ENCODE results near the gene IQCH.

The IQCH gene

DNA sequence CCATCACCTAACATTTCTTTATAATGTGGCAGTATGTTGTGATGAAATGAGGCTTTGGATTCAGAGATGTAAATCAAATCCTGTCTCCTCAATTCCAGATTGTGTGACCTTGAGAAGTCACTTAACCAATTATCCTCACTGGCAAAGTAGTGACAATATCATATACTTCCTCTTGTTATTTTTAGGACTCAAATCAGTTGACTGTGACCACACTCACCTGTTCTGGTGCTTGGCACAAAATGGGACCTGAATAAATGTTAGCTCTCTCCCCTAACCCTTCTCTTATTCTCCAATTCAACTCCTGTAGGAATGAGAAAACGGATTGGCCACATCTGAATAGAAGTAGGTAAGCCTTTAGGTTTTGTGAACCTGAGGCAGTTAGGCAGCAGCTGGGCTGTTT lies 42.1 kb downstream of the IQCH start:
- no peak for DNase-seq

DNA sequence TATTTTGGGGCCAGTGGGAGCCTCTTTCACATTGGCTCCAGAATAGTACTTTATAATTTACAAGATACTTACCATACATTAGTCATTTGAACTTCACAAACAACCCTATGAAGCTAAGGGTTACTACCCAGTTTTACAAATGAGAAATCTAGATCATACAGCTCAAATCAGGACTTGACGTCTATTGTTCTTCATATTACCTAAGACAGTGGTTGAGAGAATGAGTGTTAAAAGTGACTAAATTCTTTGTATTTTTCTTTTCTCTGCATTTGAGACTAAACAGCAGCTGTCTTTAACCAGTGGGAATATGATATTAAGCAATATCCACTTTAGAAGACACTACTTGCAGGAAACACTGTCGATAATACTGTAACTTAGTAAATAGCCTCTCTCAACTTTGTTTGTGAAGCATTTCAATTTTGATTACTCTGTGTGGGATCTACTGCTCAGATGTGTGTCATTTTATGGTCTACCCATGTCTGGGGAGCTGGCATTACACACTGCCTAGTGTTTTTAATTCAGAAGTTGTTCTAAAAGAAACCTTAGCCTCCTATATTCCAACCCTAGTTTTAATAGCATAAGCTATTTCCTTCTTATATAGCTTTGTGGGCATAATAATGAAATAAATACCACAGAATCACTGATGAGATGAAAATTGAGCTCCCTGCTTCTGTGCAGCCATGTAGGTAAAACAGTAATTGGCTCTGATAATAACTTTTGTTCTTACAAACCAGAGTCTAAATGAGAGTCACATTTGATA lies 45.9 kb downstream of the IQCH start:
- DNase-seq = no peak

DNA sequence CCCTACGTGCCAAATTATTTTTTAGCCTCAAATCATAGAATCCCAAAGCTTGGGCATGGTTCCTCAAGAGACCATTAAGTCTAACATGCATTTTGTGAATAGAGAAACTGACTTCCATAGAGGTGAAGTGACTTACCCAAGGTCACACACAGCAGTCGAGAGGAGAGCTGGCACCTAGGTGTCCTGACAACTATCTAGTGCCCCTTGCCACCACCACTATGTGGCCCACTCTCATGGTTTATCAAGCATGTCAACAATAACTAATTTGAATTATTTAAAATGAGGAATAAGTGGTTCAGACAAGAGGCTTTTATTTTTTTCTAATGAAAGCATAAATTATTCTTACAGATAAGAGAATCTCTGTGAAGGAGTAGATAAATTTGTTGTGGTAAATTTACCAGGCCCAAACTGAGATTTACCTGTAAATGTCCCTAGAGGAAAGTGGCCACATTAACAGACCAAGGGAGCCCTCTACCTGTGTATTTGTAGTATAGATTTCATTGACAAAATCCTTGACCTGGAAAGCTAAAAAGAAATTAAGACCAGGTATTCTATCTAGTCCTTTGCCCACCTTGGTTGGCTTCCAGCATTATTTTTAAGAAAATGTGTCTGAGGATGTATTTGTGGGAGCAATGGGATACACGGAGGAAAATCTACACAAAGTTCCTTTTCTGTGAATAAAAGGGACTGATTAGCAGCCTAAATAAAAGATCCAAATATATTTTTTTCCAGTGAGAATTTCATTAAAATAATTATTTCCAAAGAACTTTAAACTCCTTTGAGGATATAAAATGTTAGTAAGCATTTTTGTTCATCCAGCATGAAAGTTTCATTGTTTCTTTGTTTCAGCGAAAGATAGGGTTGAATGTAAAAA lies 49.1 kb downstream of the IQCH start:
- DNase-seq = no peak

DNA sequence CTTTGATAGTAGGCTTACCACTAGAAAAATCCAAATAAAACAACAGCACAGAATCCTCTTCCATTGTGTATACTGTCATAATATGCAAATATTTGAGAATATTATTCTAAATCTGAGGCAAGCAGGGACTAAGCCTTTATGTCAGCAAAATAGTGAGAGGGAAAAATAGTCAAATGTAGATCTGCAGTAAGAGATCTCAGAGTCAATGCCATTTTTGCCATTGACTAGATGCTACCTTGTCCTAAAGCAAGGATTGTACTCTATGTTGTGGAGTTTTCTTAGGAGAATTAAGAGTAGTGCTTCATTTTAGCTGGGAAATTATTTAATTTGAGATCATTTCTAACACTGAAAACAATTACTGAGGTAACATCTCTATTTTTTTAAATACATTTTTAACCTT lies 50.2 kb downstream of the IQCH start:
- no peak for DNase-seq

DNA sequence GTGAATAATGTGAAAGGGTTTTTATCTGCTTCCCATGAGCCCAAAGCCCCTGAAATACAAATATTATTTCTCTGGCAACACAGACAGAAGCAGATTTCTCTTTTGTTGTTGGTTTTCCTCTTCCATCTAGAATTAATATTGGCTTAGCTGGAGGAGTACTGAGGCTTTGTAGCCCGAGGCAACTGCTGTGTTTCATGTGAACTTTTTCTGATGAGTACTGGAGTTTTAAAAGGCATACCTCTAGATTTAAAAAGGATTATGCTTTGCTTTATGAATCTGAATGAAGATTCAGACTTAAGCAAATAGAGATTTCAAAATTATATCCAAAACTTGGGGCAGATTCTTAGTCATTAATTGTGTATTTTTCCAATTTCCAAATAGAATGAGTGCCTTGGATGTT lies 50.9 kb downstream of the IQCH start:
- DNase-seq = no peak

DNA sequence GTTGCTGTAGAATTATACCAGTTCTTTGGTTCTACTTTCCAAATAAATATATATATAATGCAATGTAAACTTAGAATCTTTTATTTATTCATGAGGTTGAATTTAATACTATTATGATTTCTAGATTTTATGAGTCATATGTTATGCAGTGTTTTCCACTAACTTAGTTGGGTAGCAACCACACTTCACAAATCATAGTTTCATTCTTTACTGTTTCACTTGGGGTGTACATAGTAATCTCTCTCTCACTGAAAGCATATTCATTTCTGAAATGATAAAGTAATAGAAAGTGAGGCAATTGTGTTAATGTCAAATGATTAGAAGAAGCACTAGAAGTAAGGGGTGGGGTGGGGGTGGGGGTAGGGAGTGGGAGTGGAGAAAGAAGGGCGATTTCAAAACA lies 52.6 kb downstream of the IQCH start:
- no peak for DNase-seq

DNA sequence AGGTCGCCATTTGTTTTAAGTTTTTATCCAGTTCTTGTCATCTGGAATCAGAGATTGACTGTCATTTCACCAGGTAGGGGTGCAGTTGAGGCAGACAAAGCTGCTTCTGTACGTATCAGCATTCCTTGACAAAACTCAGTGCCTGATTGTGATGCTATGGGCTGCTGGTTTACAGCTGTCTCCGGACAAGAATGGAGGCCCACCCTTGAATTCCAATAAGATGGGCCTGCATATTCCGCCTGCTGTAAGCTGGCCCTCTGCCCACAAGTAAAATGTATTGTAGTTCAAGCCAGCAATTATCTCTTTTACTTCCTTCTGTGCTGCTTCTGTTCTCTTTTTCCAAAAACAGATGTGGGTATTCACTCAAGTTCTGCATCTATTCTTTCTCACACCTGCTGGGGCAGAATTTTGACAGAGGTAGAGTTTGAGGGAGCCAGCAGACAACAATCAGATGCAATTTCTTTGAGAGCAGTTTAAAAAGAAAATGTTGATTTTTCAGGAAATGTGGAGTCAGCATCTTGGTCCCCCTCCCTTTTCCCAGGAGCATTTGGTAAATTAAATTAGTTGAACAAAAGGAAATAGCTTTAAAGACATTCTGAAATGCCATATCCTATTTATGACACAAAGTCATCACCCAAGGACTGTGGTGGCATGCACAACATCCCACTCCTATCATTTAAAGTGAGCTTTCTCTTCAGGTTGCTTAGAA lies 53.5 kb downstream of the IQCH start:
- no peak for DNase-seq

DNA sequence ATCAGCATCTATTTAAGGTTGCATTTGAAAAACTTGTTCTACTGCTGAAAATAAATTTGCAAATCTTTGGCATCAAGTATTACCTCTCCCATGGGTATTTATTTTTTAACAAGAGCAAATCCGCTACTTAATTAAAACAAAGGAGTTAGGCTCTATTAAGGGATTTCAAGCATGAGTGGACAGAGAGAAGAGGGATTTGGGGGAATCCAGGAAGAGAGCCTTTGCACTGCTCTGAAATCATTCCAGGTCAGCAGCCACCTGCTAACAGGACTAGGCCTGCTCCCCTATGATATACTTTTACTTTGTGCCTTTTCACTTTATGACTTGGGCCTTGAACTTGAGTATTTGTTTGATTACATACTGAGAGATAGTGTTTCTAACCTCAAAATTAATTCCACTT lies 57.1 kb downstream of the IQCH start:
- no peak for DNase-seq

DNA sequence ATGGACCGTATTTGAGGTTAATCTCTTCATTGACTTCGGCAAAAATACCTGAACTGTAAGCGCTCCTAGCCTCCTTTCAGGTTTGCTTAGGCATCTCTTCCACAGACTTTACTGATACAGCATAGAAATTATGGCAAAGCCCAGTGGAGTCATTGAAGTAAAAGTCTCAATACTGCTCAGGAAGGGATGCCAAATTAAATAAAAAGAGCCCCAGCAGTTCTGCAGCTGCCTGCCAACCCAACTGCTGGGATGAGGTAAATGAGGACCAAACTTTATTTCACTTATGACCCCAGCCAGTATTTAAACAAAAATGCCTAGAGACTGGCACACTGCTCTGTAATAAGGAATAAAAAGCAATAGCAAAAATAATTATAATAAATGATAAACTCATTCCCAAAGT lies 65.4 kb downstream of the IQCH start:
- DNase-seq = no peak

DNA sequence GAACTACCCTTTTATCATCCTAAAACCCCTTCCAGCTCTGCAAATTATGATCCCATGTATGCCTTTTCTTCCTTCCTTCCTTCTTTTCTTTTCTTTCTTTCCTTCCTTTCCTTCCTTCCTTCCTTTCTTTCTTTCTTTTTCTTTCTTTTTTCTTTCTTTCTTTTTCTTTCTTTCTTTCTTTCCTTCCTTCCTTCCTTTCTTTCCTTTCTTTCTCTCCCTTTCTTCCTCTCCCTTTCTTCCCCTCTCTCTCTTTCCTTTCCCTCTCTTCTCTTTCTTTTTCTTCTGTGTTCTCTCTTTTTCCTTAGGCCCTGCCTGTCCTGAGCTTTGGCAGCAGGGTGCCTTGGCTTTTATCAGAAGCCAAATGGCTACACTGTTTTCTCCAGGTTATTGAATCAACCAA lies 66.8 kb downstream of the IQCH start:
- no peak for DNase-seq

DNA sequence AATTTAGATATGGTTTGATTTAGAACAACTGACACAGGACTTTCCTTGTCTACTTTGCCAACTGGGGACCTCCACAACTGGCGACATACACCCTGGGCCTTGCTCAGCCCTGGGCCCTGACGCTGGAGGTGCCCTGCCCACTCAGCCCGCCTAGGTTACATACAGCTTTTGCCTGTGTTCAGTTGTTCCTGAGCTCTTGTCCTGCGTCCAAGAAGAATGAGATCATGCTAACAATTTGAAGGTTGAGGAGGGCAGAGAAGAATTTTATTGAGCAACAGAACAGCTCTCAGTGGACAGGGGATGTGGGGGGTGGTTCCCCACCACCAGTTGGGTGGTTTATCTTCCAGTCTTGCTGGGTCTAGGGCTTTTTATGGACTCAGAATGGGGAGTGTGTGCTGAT lies 67.9 kb downstream of the IQCH start:
- no peak for DNase-seq

DNA sequence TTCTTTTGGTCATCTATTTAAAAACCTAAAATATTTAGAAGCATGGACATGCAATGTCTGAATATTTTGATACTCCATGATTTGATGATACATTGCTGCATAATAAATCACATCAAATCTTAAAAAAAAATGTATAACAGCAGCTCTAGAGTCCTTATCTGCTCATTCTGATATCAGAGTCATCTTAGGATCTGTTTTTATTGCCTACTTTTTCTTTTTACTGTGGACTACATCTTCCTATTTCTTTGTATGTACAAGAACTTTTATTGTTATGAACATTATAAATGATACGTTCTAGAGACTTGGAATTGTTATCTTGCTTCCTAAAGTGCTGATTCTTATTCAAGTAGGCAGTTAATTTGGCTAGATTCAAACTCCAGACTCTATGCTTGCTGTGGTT lies 72.7 kb downstream of the IQCH start:
- no peak for DNase-seq

DNA sequence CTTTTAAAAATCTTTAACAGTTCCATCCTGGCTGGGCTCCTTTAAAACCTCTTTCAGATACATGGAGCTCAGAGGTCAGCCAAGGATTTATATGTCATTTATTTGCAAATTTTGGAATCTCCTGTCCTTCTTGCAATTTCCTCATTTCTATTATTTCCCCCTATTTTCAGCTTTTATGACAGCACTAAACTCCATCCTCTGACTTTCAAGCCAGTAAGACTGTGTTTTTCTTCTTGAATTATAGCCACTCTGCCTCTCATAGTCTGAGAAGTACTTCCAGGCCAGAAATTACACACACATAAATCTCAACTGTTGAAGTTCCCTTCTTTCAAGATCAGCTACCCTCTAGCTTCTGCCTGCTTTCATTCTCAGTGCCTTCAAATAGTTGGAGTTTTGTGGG lies 73.2 kb downstream of the IQCH start:
- no peak for DNase-seq

DNA sequence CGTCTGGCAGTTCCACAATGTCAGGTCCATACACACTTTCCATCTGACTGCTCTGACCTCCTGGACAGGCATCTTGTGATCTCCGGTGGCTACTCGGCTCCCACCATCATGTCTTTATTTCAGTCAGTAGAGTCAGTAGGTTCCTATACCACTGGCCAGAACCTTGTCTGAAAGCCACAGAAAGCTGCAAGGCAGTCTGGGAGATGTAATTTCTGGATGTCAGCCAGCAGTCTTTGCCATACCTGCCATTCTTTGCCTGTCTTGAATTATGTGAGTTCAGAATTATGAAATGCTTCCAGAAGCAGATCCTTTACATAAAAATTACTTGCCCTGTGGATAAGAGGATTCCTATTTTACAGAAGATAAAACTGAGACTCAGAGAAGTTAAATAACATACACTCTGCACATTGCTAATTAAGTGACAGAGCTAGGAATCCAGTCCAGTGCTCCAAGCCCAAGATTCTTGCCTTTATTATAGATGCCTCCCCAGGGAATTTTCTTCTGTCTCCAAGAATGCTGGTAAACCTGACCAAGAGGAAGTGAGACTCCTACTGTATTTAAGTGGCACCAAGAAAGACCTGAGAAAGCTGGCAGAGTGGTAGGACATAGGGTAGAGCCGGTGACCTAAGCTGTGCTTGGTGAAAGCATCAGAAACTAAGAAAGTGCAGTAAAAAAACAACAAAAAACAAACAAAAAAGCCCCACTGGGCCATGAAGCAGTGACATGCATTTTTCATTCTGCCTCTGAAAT lies 75.6 kb downstream of the IQCH start:
- no peak for DNase-seq

DNA sequence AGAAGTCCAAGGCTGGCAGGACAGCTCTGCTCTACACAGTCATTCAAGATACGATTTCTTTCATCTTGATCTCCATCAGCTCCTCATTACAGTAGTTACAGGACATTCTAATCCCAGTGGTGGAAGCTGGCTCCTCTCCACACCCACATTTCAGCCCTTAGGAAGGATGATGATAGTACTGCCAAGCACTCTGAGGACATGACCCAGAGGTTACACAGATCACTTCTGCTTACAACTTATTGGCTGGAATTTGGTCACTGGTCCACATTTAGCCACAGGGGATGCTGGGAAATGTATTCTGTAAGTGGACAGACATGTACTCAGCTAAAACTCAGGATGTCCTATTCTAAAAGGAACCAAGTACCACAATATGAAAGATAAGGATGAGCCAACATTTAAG lies 77.1 kb downstream of the IQCH start:
- no peak for DNase-seq

DNA sequence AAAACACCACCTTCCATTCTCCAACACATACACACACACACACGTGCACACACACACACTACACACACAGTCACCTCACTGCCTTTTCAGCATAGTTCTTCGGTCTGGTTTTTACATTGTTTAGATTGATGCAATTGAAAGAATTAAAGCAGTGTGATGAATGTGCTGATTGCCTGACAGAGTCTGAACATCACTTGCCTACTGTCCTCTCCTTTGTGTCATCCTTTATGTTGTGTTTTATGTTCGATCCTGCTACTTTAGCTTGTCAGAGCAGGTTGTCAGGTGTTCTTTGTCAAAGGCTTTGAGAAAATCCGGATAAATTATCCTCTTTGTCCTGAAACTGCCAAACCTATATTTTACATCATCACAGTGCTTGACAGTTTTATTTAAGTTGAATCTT lies 80.4 kb downstream of the IQCH start:
- DNase-seq = no peak

DNA sequence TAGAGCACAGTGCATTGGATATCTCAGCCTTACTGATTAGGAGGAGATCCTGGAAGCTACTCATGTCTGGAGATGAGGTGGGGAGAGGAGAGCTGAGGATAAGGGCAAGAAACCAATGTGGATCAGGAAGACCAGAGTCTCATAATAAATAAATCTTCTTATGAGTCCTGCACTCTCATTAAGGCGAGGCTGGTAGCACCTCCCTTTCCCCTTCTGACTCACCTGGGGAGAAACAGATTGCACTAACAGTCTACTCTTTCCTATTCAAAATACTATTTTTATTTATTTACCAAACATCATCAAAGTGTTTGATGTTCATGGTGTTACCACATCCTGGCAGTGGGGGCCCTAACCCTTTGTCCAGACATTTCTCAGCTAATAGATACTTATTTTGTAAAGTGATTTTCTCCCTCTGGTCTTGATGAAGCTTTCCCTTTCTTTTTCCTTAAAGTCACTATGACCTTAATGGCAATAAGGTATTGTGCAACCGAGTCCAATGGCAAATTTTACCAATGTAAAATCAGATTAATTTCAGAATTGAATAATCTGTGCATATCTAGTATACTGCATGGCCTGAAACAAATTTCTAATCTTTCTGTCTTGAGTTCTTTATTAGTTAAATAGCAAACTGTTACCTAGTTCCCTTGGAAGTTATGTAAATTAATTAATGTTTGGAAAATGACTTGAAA lies 81.1 kb downstream of the IQCH start:
- DNase-seq = no peak

DNA sequence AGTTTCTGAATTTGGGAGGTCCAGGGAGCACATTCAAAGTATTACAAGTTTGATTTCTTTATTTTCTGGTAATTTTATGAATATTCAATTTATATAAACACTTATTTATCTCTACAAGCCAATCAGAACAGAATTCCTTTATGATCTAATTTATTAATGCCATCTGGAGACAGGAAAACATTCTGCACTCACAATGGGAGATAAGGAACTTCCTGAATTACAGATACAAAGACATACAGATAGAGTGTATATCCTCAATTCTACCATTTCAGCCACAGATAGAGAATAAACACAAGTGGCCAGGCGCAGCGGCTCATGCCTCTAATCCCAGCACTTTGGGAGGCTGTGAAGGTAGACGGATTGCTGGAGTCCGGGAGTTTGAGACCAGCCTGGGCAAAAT lies 86.0 kb downstream of the IQCH start:
- no peak for DNase-seq

DNA sequence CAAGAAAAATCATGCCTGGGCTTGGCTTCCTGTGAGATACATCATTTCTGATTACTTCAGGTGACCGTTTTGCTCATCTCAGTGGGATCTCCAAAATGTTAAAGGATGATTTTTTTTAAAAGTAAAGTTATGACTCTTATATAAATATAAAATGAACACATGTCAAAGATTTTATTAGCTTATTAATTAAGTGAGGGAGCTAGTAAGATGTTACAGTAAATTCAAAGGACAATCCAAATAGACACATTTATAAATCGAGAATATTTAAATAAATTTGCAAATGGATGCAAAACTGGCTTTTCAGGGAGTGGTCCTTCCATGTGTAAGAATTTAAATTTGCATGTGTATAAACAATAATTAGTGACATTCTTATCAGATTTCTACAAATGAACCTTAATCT lies 87.0 kb downstream of the IQCH start:
- DNase-seq = no peak

DNA sequence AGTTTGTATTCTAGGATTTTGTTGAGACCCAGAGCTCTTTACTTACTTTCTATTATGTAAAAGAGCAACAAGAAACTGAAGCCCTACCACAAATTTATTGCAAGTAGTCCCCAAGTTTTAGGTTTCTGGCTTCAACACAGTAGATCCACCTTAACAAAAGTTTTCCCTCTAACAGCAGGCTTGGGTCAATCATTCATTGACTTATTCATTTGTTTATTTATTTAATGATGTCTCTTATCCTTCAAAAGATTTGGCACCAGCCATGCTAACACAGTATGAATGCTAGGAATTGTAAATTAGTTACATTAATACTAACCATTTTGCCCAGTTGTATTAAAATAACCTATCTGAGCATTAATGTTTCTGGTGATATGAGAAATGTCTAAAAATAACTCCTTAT lies 88.6 kb downstream of the IQCH start:
- no peak for DNase-seq

DNA sequence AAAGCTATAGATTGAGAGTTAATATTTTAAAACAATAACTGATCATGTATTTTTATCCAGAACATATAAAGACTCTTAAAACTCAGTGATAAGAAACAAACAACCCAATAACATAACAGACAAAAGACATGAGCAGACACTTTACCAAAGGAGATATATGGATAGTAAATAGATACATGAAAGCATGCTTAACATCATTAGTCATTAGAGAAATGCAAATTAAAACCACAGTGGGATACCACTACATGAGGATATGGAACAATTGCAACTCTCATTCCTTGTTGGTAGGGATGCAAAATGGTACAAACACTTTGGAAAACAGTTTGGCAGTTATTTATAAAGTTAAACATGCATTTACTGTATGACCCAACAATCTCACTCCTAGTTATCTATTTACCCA lies 95.0 kb downstream of the IQCH start:
- DNase-seq = no peak
